Naive thymus-derived CD8-positive, alpha-beta T cell (primary cell): ENCODE results near the gene PPARG. TPM values are rescaled to one million over a fixed set of nuclear protein-coding genes. Genes with fewer than 3 reads are reported as not detected.
"Not testable (repeated sequence)": the region's sequence is repeated elsewhere in the genome, so short reads cannot be mapped to it uniquely, and the experiment has no call there.

Experiments used
- ATAC-seq, 2 donors: fragments of 150-1000 bp; cut with Tn5 transposase in 1 of 2; sonication (Bioruptor Pico), chemical (Tn5 transposase) in 1 of 2; 1 replicate in 1 of 2; 2 replicates in 1 of 2; pipeline ENCODE4 v1.10.0; 2021; ENCODE audit warnings: mild to moderate bottlenecking in 2 of 2, moderate library complexity in 2 of 2
- POLR2A ChIA-PET: fragments of 350-600 bp; sonication (Branson Sonifier 250); formaldehyde crosslinking; loops from one replicate; lab custom pipeline; 2021; ENCODE audit warnings: antibody characterized with exemption; lab: Charles Lee
- DNase-seq, 10 donors: peaks; one replicate each; pipeline versions ENCODE4 v3.0.0 to v3.0.0-alpha.2; 2020 to 2022
- H3K27ac Mint-ChIP-seq, 10 donors: one replicate each; pipeline ENCODE4 v1.8.0; 2020 to 2022; ENCODE audit warnings: mild to moderate bottlenecking in 10 of 10, mixed read lengths in 10 of 10, moderate library complexity in 4 of 10, inconsistent platforms in 1 of 10
- H3K27me3 Mint-ChIP-seq, 5 donors: one replicate each; pipeline ENCODE4 v1.8.0; 2021 to 2022; ENCODE audit warnings: mixed read lengths in 5 of 5
- H3K36me3 Mint-ChIP-seq, 3 donors: one replicate each; pipeline ENCODE4 v1.8.0; 2020 to 2022; ENCODE audit warnings: mixed read lengths in 3 of 3, mild to moderate bottlenecking in 2 of 3, inconsistent platforms in 1 of 3
- H3K4me1 Mint-ChIP-seq, 4 donors: one replicate each; pipeline ENCODE4 v1.8.0; 2021 to 2022; ENCODE audit warnings: mixed read lengths in 4 of 4
- H3K4me3 Mint-ChIP-seq, 10 donors: one replicate each; pipeline ENCODE4 v1.8.0; 2020 to 2022; ENCODE audit warnings: mild to moderate bottlenecking in 10 of 10, mixed read lengths in 10 of 10, moderate library complexity in 6 of 10, inconsistent platforms in 1 of 10
- H3K9me3 Mint-ChIP-seq, 9 donors: one replicate each; pipeline ENCODE4 v1.8.0; 2020 to 2022; ENCODE audit warnings: mixed read lengths in 9 of 9, mild to moderate bottlenecking in 3 of 9, inconsistent platforms in 1 of 9, moderate library complexity in 1 of 9
- polyA plus RNA-seq, 3 donors: library from polyadenylated mRNA; unstranded; fragments of 300-500 nt; fragmentation: Illumina TruSeq; gene quantifications; one replicate each; pipeline ENCODE4 v1.2.3, GENCODE V29; 2021
- total RNA-seq, 8 experiments: library from RNA in 2 of 8; stranded (reverse) in 2 of 8; gene quantifications; one replicate each; pipeline ENCODE4 v1.2.3 and lab custom pipeline; 2021 to 2026

Gene PPARG
- total and polyA plus RNA-seq, 5 experiments from 2014 or later, result not detected

GRCh38 chr3:12476238-12476897 lies 187.5 kb downstream of the PPARG start:
- Mint-ChIP-seq H3K27me3 (no peaks in the 10 kb centered on the region), H3K4me3 (no peak overlapping the region), H3K4me1 (peaks cover 0 to 7% (median 2%) of the 10 kb centered on the region in 4 donors), H3K27ac (peak overlapping the region in 2 of 10 donors; percentile 22 to 45), H3K36me3 (no peaks in the 10 kb centered on the region), H3K9me3 (no peaks in the 10 kb centered on the region)
- POLR2A ChIA-PET, result interaction anchor here (1.0 kb wide), 1 partner anchor 13 kb away, joined by 3 read pairs; no protein-coding TSS in a partner anchor
- ATAC-seq (no peak), DNase-seq (no peak)

- Mint-ChIP-seq H3K36me3 (no peaks in the 10 kb centered on the region), H3K4me3 (no peak overlapping the region), H3K27ac (peak overlapping the region in 1 of 10 donors; percentile 56), H3K27me3 (no peaks in the 10 kb centered on the region), H3K4me1 (peaks cover 0 to 7% (median 1%) of the 10 kb centered on the region in 4 donors), H3K9me3 (no peaks in the 10 kb centered on the region)
- no peak for DNase-seq
- POLR2A ChIA-PET, result no interaction called here
- no peak for ATAC-seq
These were observed 188.4 kb downstream of the PPARG start for GRCh38 chr3:12477256-12477655.

GRCh38 chr3:12478326-12478725 lies 189.5 kb downstream of the PPARG start:
- Mint-ChIP-seq H3K4me1 (peaks cover under 1 to 16% (median 4%) of the 10 kb centered on the region in 4 donors), H3K9me3 (no peaks in the 10 kb centered on the region), H3K4me3 (no peak overlapping the region), H3K27ac (no peak overlapping the region), H3K36me3 (no peaks in the 10 kb centered on the region), H3K27me3 (no peaks in the 10 kb centered on the region)
- DNase-seq (no peak), ATAC-seq (no peak)
- POLR2A ChIA-PET, result no interaction called here

- H3K27me3 Mint-ChIP-seq, POLR2A ChIA-PET, ATAC-seq, DNase-seq, H3K4me3 Mint-ChIP-seq, H3K9me3 Mint-ChIP-seq, H3K36me3 Mint-ChIP-seq, H3K27ac Mint-ChIP-seq: not testable (repeated sequence)
- H3K4me1 Mint-ChIP-seq, result peaks cover 9 to 23% (median 11%) of the 10 kb centered on the region in 4 donors
These were observed 190.3 kb downstream of the PPARG start for GRCh38 chr3:12479198-12479597.

- Mint-ChIP-seq H3K36me3 (no peaks in the 10 kb centered on the region), H3K9me3 (no peaks in the 10 kb centered on the region), H3K27ac (peak overlapping the region in 1 of 10 donors; percentile 39), H3K4me1 (peaks cover 12 to 30% (median 17%) of the 10 kb centered on the region in 4 donors), H3K27me3 (no peaks in the 10 kb centered on the region), H3K4me3 (no peak overlapping the region)
- no peak for ATAC-seq
- peak in 7 of 10 donors; percentile 5 to 59 (median 27) for DNase-seq
- POLR2A ChIA-PET, result no interaction called here
These were observed 191.1 kb downstream of the PPARG start for GRCh38 chr3:12479919-12480427.

GRCh38 chr3:12483410-12483809 lies 194.5 kb downstream of the PPARG start:
- DNase-seq, result no peak
- POLR2A ChIA-PET, result interaction anchor here (0.5 to 3.4 kb wide), 7 partner anchors 19 to 1950 kb away, joined by 4 to 16 read pairs (median 6); partner anchors contain the start of genes RAF1 and TAMM41
- Mint-ChIP-seq H3K9me3 (no peaks in the 10 kb centered on the region), H3K4me3 (peak overlapping the region; percentile 92 to 99 (median 94)), H3K27ac (peak overlapping the region; percentile 94 to 99 (median 98)), H3K27me3 (no peaks in the 10 kb centered on the region), H3K4me1 (peaks cover 21 to 52% (median 38%) of the 10 kb centered on the region in 4 donors), H3K36me3 (peaks cover 0 to 7% (median 2%) of the 10 kb centered on the region in 3 donors)
- ATAC-seq, result no peak

GRCh38 chr3:12483872-12484197 lies 195.0 kb downstream of the PPARG start:
- peaks cover 23 to 52% (median 41%) of the 10 kb centered on the region in 4 donors for H3K4me1 Mint-ChIP-seq
- no peaks in the 10 kb centered on the region for H3K27me3 Mint-ChIP-seq
- no peaks in the 10 kb centered on the region for H3K9me3 Mint-ChIP-seq
- H3K36me3 Mint-ChIP-seq, result peaks cover 0 to 9% (median 2%) of the 10 kb centered on the region in 3 donors
- DNase-seq (peak in 1 of 10 donors; percentile 8), ATAC-seq (no peak)
- POLR2A ChIA-PET, result interaction anchor here (0.5 to 3.4 kb wide), 14 partner anchors 11 to 1950 kb away, joined by 3 to 16 read pairs (median 4); partner anchors contain the start of genes ATG7, LSM3, MKRN2 and RAF1
- peak overlapping the region; percentile 94 to 99 (median 98) for H3K27ac Mint-ChIP-seq
- peak overlapping the region; percentile 92 to 99 (median 94) for H3K4me3 Mint-ChIP-seq

Other genes with a start within 250 kb of the PPARG start
- not detected for gene TIMP4, start 130.2 kb upstream of the PPARG start, total RNA-seq
- gene TIMP4, start 130.2 kb upstream of the PPARG start, polyA plus RNA-seq, result not detected
- 10 to 100 TPM; 26.2 to 26.9 TPM for gene TSEN2, start 195.4 kb downstream of the PPARG start, total RNA-seq
- 10 to 100 TPM; 11.9 to 21.0 (median 11.9) TPM for gene TSEN2, start 195.4 kb downstream of the PPARG start, polyA plus RNA-seq